GM12873 (cell line): ENCODE measurements around the gene KCMF1.

Experiments used
- TF ChIP-seq, protein P1 (sequence below): IDR thresholded peaks from 2 replicates; pipeline ENCODE4 v1.5.1; 2012; ENCODE audit warnings: low read depth, mild to moderate bottlenecking, moderate library complexity, low read length, control low read depth; ENCODE audit not compliant: insufficient read depth; ENCODE audit errors: missing control alignments

Gene KCMF1

DNA sequence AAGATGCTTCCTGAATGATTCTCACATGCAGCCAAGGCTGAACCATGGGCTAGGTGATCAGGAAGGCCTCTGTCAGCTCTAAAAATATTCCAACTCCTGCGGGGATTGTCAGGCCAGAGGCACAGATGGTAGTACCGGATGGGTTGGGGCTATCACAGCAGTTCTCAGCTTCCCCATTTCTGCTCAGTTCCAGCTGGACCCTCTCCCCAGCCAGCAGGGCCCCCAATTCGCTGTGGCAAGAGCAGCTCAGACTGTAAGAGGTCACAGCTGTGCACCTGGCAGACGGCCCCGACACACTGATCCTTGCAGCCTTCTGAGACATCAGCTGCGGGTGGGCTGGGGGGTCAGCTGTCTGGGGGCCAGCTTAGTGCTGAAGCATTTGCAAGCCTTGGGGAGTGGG is 118.6 kb downstream of the KCMF1 start:
- TF ChIP-seq, protein P1, sequence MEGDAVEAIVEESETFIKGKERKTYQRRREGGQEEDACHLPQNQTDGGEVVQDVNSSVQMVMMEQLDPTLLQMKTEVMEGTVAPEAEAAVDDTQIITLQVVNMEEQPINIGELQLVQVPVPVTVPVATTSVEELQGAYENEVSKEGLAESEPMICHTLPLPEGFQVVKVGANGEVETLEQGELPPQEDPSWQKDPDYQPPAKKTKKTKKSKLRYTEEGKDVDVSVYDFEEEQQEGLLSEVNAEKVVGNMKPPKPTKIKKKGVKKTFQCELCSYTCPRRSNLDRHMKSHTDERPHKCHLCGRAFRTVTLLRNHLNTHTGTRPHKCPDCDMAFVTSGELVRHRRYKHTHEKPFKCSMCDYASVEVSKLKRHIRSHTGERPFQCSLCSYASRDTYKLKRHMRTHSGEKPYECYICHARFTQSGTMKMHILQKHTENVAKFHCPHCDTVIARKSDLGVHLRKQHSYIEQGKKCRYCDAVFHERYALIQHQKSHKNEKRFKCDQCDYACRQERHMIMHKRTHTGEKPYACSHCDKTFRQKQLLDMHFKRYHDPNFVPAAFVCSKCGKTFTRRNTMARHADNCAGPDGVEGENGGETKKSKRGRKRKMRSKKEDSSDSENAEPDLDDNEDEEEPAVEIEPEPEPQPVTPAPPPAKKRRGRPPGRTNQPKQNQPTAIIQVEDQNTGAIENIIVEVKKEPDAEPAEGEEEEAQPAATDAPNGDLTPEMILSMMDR = no peak

- TF ChIP-seq, protein P1 = no peak
These were observed 120.9 kb downstream of the KCMF1 start for GRCh38 chr2:85091838-85092237.

DNA sequence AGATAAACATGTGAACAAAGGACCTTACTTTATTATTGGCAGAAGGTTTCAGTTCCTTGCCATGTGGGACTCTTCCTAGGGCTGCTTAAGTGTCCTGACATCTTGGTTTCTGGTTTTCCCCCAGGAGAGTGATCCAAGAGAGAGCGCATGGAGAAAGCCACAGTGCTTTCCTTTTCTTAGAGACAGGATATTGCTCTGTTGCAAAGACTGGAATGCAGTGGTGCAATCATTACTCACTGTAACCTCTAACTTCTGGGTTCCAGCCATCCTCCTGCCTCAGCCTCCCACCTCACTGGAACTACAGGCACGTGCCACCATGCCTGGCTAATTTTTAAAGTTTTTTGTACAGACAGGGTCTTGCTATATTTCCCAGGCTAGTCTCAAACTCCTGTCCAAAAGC is 124.1 kb downstream of the KCMF1 start:
- TF ChIP-seq, protein P1 = no peak

GRCh38 chr2:85096616-85097015 is 125.7 kb downstream of the KCMF1 start:
- TF ChIP-seq, protein P1 = no peak

DNA sequence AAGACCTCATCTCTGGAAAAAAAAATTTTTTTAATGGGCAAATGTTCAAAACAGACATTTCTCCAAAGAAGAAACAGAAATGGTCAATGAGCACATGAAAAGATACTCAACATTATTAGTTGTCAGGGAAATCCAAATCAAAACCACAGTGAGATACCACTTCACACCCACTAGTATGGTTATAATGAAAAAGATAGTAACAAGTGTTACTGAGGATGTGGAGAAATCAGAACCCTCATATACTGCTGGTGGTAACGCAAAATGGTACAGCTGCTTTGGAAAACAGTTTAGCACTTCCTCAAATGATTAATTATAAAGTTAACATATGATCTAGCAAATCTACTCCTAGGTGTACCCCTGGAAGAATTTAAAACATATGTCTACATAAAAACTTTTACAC is 133.3 kb downstream of the KCMF1 start:
- TF ChIP-seq, protein P1 = no peak

- TF ChIP-seq, protein P1 = no peak
These were observed 135.7 kb downstream of the KCMF1 start for GRCh38 chr2:85106489-85107180.
